ENCODE results near the gene NRG2.

NRG2 gene

GRCh38 chr5:139954462-139954861, 88.6 kb downstream of the NRG2 start:
- H3K4me3 ChIP-seq (ENCODE audit: low read depth, low read length), result no peak overlapping the region
- no peak for TF ChIP-seq CTCF (IDR thresholded peaks at IDR 0.05; ENCODE audit: control insufficient read depth, extremely low read depth, insufficient read depth)
- DNase-seq (ENCODE audit: low read depth), result no peak

- TF ChIP-seq CTCF (IDR thresholded peaks at IDR 0.05; ENCODE audit: control insufficient read depth, extremely low read depth, insufficient read depth), result no peak
- no peak overlapping the region for H3K4me3 ChIP-seq (ENCODE audit: low read depth, low read length)
- no peak for DNase-seq (ENCODE audit: low read depth)
Measured at GRCh38 chr5:139954022-139954421, 89.1 kb downstream of the NRG2 start.

GRCh38 chr5:139952574-139952973, 90.5 kb downstream of the NRG2 start:
- TF ChIP-seq CTCF (IDR thresholded peaks at IDR 0.05; ENCODE audit: control insufficient read depth, extremely low read depth, insufficient read depth), result no peak
- no peak for DNase-seq (ENCODE audit: low read depth)
- no peak overlapping the region for H3K4me3 ChIP-seq (ENCODE audit: low read depth, low read length)

- DNase-seq (ENCODE audit: low read depth), result no peak
- TF ChIP-seq CTCF (IDR thresholded peaks at IDR 0.05; ENCODE audit: control insufficient read depth, extremely low read depth, insufficient read depth), result no peak
Measured at GRCh38 chr5:139951983-139952382, 91.1 kb downstream of the NRG2 start.

GRCh38 chr5:139951296-139951924, 91.7 kb downstream of the NRG2 start:
- no peak for TF ChIP-seq CTCF (IDR thresholded peaks at IDR 0.05; ENCODE audit: control insufficient read depth, extremely low read depth, insufficient read depth)
- no peak for DNase-seq (ENCODE audit: low read depth)
- no peak overlapping the region for H3K4me3 ChIP-seq (ENCODE audit: low read depth, low read length)

More at GRCh38 chr5:139951983-139952382, 91.1 kb downstream of the NRG2 start:
- no peak overlapping the region for H3K4me3 ChIP-seq (ENCODE audit: low read depth, low read length)

- TF ChIP-seq CTCF (IDR thresholded peaks at IDR 0.05; ENCODE audit: control insufficient read depth, extremely low read depth, insufficient read depth), result no peak
- no peak overlapping the region for H3K4me3 ChIP-seq (ENCODE audit: low read depth, low read length)
- DNase-seq (ENCODE audit: low read depth), result no peak
Measured at GRCh38 chr5:139950436-139950835, 92.7 kb downstream of the NRG2 start.

- DNase-seq (ENCODE audit: low read depth), result no peak
- TF ChIP-seq CTCF (IDR thresholded peaks at IDR 0.05; ENCODE audit: control insufficient read depth, extremely low read depth, insufficient read depth), result no peak
- H3K4me3 ChIP-seq (ENCODE audit: low read depth, low read length), result no peak overlapping the region
Measured at GRCh38 chr5:139949710-139950109, 93.4 kb downstream of the NRG2 start.
